Thoracic aorta endothelial cell (primary cell): ENCODE measurements around the gene CAMKK1. TPM values are rescaled to one million over a fixed set of nuclear protein-coding genes. Genes with fewer than 3 reads are reported as not detected.

Source experiments
- total RNA-seq: library from RNA; depleted of rRNA; stranded (reverse); fragments of >200 nt; gene quantifications from 2 replicates; pipeline ENCODE4 v1.2.3, GENCODE V29; 2012

CAMKK1 gene
- total RNA-seq, result 3.2 and 4.9 TPM in 2 replicates

GRCh38 chr17:3893003-3893719 lies at the start of gene CAMKK1:
Gene CAMKK1 (minus strand): TSS chr17:3893053. CDS start chr17:3885687, 7,366 bp downstream.

DNA sequence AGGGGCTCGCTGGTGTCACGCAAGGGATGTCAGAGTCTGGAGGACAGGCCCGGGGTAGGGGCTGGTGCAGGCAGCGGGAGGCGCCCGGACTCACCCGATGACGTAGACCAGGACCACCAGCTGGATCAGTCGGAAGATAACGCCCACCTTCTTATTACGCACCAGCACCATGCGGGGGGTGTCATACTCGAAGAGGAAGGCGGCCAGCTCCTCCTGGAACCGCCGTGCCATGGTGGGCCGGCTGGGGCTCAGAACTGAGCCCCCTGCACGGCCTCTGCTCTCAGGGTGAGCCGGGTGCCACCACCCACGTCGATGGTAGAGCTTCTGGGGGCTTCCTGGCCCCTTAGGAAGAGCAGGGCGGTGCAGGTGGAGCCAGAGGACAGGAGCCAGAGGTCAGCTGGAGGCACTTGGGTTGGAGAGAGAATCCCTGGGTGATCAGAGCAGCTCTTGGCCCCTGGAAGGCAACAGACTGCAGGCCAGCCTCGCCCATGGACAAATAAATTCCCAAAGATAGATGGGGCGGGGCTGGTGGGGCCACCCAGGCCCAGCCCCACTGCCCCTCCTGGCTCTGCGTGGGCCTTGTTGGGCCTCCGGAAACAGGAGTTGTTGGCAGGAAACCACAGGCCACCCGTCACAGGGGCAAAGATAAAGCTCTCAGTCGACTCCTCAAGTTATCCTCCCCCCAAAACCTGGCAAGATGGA lies 23.3 kb upstream of the CAMKK1 start, which contains the start of gene P2RX1:
TSS of gene P2RX1 (minus strand) at position 471 of the 702 bp plus-strand sequence. CDS start at position 231, 240 bp downstream.

GRCh38 chr17:3845621-3846436 lies 47.0 kb downstream of the CAMKK1 start, which contains the start of gene NCBP3:
Gene NCBP3 (minus strand): TSS chr17:3846246. CDS start chr17:3846223, 23 bp downstream.

Other genes starting within 250 kb of the CAMKK1 start
- gene TAX1BP3, start 224.5 kb downstream of the CAMKK1 start, total RNA-seq, result 159 and 179 TPM in 2 replicates
- gene EMC6, start 224.2 kb downstream of the CAMKK1 start, total RNA-seq, result 16.9 and 26.9 TPM in 2 replicates
- gene P2RX5, start 196.9 kb downstream of the CAMKK1 start, total RNA-seq, result 0.27 and 1.7 TPM in 2 replicates
- gene HASPIN, start 169.2 kb downstream of the CAMKK1 start, total RNA-seq, result 11.8 and 22.0 TPM in 2 replicates
- 19.1 and 22.2 TPM in 2 replicates for gene ITGAE, start 91.9 kb downstream of the CAMKK1 start, total RNA-seq
- gene NCBP3, start 46.8 kb downstream of the CAMKK1 start, total RNA-seq, result 40.7 and 48.7 TPM in 2 replicates
- gene P2RX1, start 23.4 kb upstream of the CAMKK1 start, total RNA-seq, result not detected in 2 replicates
- 0.65 and 1.3 TPM in 2 replicates for gene ATP2A3, start 71.4 kb upstream of the CAMKK1 start, total RNA-seq
- 70.6 and 71.1 TPM in 2 replicates for gene ZZEF1, start 250.0 kb upstream of the CAMKK1 start, total RNA-seq